ENCODE data around the gene GABRD. TPM values are rescaled to one million over a fixed set of nuclear protein-coding genes. Genes with fewer than 3 reads are reported as not detected.

The GABRD gene
- total RNA-seq, 3 donors from 2014 or later, result not detected

- DNase-seq (no peak), ATAC-seq (peak; percentile 42 to 63)
- H3K36me3 Mint-ChIP-seq (ENCODE audit: insufficient read depth), result no peaks in the 10 kb centered on the region
- H3K4me1 Mint-ChIP-seq (ENCODE audit: low read depth), result peaks cover 7% of the 10 kb centered on the region
- H3K27me3 Mint-ChIP-seq (ENCODE audit: low read depth), result peaks cover 75% of the 10 kb centered on the region
- no peak overlapping the region for H3K4me3 Mint-ChIP-seq
- H3K9me3 Mint-ChIP-seq, result no peaks in the 10 kb centered on the region
Measured at GRCh38 chr1:2019571-2020309, 595 bp downstream of the GABRD start.

DNA sequence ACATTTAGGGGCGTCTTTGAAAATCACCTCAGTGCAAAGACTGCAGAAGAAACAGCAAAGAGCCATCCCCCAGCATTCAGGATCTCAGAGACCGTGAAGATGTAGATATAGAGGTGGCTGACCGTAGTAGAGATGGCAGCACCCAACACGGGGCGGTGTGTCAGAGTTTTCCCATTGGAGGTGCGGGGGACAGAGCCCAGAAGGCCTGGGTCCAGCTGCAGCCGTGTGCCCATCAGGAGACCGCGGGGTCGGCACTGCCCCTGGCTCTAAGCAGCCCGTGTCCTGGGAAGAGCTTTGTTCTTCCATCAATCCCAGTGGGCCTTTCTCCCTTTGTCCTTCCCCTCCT lies 1.1 kb downstream of the GABRD start:
- no peak for ATAC-seq
- H3K27me3 Mint-ChIP-seq (ENCODE audit: low read depth), result peaks cover 69% of the 10 kb centered on the region
- H3K36me3 Mint-ChIP-seq (ENCODE audit: insufficient read depth), result no peaks in the 10 kb centered on the region
- no peaks in the 10 kb centered on the region for H3K9me3 Mint-ChIP-seq
- peaks cover 7% of the 10 kb centered on the region for H3K4me1 Mint-ChIP-seq (ENCODE audit: low read depth)
- DNase-seq, result no peak
- H3K4me3 Mint-ChIP-seq, result no peak overlapping the region

- no peak for DNase-seq
- no peak for ATAC-seq
- Mint-ChIP-seq H3K4me3 (no peak overlapping the region), H3K36me3 (ENCODE audit: insufficient read depth) (no peaks in the 10 kb centered on the region), H3K4me1 (ENCODE audit: low read depth) (peaks cover 11% of the 10 kb centered on the region), H3K9me3 (no peaks in the 10 kb centered on the region), H3K27me3 (ENCODE audit: low read depth) (peaks cover 62% of the 10 kb centered on the region)
Measured at GRCh38 chr1:2021550-2021949, 2.4 kb downstream of the GABRD start.

- Mint-ChIP-seq H3K4me1 (ENCODE audit: low read depth) (peaks cover 11% of the 10 kb centered on the region), H3K36me3 (ENCODE audit: insufficient read depth) (no peaks in the 10 kb centered on the region), H3K4me3 (no peak overlapping the region), H3K9me3 (no peaks in the 10 kb centered on the region), H3K27me3 (ENCODE audit: low read depth) (peaks cover 57% of the 10 kb centered on the region)
- DNase-seq (no peak), ATAC-seq (no peak)
Measured at GRCh38 chr1:2022063-2022770, 3.1 kb downstream of the GABRD start.

DNA sequence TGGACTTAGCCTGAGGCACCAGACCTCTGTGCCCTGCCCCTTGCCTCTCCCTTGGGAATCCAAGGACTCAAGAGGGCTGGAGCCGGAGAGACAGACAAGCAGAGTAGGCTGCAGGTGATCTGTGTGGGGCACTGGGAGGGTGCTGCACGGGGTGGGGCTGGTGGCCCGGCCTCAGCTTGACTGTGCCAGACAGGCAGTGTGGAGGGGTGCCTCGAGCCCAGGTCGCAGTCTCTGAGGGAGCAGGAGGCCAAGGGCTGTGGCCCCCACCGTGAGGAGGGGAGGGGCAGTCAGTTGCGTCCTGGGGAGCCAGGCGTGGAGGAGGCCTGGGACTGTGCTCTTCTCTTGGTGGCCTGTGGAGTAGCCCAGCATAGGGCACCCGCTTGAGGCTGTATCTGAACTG lies 4.0 kb downstream of the GABRD start:
- no peaks in the 10 kb centered on the region for H3K36me3 Mint-ChIP-seq (ENCODE audit: insufficient read depth)
- no peak for ATAC-seq
- no peak for DNase-seq
- H3K4me1 Mint-ChIP-seq (ENCODE audit: low read depth), result peaks cover 8% of the 10 kb centered on the region
- H3K9me3 Mint-ChIP-seq, result no peaks in the 10 kb centered on the region
- no peak overlapping the region for H3K4me3 Mint-ChIP-seq
- peaks cover 48% of the 10 kb centered on the region for H3K27me3 Mint-ChIP-seq (ENCODE audit: low read depth)

GRCh38 chr1:2024451-2024850 lies 5.3 kb downstream of the GABRD start:
- Mint-ChIP-seq H3K4me3 (no peak overlapping the region), H3K4me1 (ENCODE audit: low read depth) (peaks cover 5% of the 10 kb centered on the region), H3K27me3 (ENCODE audit: low read depth) (peaks cover 43% of the 10 kb centered on the region), H3K36me3 (ENCODE audit: insufficient read depth) (no peaks in the 10 kb centered on the region), H3K9me3 (no peaks in the 10 kb centered on the region)
- ATAC-seq (no peak), DNase-seq (no peak)

GRCh38 chr1:2024887-2025286 lies 5.7 kb downstream of the GABRD start:
- ATAC-seq, result no peak
- no peak for DNase-seq
- H3K9me3 Mint-ChIP-seq, result no peaks in the 10 kb centered on the region
- H3K4me1 Mint-ChIP-seq (ENCODE audit: low read depth), result peaks cover 5% of the 10 kb centered on the region
- H3K27me3 Mint-ChIP-seq (ENCODE audit: low read depth), result peaks cover 41% of the 10 kb centered on the region
- H3K36me3 Mint-ChIP-seq (ENCODE audit: insufficient read depth), result no peaks in the 10 kb centered on the region
- no peak overlapping the region for H3K4me3 Mint-ChIP-seq

DNA sequence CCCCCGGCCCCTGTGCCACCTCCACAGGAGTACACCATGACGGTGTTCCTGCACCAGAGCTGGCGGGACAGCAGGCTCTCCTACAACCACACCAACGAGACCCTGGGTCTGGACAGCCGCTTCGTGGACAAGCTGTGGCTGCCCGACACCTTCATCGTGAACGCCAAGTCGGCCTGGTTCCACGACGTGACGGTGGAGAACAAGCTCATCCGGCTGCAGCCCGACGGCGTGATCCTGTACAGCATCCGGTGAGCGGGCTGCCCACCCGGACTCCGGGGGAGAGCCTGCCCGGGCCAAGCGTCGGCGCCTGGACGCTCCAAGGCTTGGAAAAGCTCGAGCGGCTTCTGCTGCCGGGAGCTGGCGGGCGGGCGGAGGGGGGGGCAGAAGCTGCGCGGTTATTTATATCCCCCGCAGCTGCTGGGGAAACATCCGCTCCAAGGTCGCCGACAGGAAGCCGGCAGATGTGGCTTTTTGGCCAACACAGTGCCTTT lies 6.4 kb downstream of the GABRD start:
- no peaks in the 10 kb centered on the region for H3K9me3 Mint-ChIP-seq
- ATAC-seq (peak in 1 of 2 donors; percentile 55), DNase-seq (no peak)
- H3K27me3 Mint-ChIP-seq (ENCODE audit: low read depth), result peaks cover 34% of the 10 kb centered on the region
- H3K36me3 Mint-ChIP-seq (ENCODE audit: insufficient read depth), result no peaks in the 10 kb centered on the region
- H3K4me3 Mint-ChIP-seq, result no peak overlapping the region
- H3K4me1 Mint-ChIP-seq (ENCODE audit: low read depth), result peaks cover 5% of the 10 kb centered on the region

GRCh38 chr1:2027961-2028583 lies 8.9 kb downstream of the GABRD start:
- Mint-ChIP-seq H3K4me1 (ENCODE audit: low read depth) (peaks cover 3% of the 10 kb centered on the region), H3K36me3 (ENCODE audit: insufficient read depth) (no peaks in the 10 kb centered on the region), H3K27me3 (ENCODE audit: low read depth) (peaks cover 11% of the 10 kb centered on the region), H3K9me3 (no peaks in the 10 kb centered on the region), H3K4me3 (no peak overlapping the region)
- no peak for DNase-seq
- no peak for ATAC-seq

DNA sequence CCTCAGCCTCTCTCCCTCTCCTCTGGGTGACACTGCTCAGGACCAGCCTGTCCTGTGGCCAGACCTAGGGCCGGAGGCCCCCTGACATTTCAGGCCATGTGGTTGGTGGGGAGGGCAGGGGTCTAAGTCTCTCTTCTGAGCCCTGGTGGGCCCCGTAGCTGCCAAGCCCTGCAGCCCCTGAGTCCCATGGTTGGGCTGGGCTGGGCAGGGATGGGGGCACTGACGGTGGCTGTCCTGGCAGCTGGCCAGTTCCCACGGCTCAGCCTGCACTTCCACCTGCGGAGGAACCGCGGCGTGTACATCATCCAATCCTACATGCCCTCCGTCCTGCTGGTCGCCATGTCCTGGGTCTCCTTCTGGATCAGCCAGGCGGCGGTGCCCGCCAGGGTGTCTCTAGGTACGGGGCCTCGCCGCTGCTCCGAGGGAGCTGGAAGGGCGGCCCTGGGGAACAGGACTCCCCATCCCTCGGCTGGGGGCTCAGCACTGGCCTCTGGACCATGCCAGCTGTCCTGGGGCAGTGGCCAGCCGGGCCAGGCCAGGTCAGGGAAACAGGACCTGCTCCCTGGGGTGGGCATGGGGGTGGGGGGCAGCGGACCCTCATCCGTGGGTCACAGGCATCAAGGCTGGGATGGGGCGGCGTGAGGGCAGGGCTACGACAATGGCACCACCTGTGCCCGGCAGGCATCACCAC lies 9.9 kb downstream of the GABRD start:
- DNase-seq (no peak), ATAC-seq (no peak)
- Mint-ChIP-seq H3K36me3 (ENCODE audit: insufficient read depth) (no peaks in the 10 kb centered on the region), H3K4me1 (ENCODE audit: low read depth) (peaks cover 3% of the 10 kb centered on the region), H3K9me3 (no peaks in the 10 kb centered on the region), H3K27me3 (ENCODE audit: low read depth) (peaks cover 3% of the 10 kb centered on the region), H3K4me3 (no peak overlapping the region)

DNA sequence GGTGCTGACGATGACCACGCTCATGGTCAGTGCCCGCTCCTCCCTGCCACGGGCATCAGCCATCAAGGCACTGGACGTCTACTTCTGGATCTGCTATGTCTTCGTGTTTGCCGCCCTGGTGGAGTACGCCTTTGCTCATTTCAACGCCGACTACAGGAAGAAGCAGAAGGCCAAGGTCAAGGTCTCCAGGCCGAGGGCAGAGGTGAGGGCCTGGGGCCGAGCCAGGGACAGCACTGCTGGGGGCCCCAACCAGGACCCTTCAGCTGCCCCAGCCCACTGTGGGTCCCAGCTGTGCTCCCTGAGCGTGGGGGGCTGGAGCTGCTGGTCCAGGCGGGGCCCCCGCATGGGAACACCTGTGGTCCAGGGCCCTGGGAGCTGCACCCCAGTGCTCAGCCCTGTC lies 10.4 kb downstream of the GABRD start:
- DNase-seq, result no peak

GRCh38 chr1:2030076-2030871 lies 11.1 kb downstream of the GABRD start:
- peaks cover 3% of the 10 kb centered on the region for H3K4me1 Mint-ChIP-seq (ENCODE audit: low read depth)
- DNase-seq (no peak), ATAC-seq (no peak)
- H3K27me3 Mint-ChIP-seq (ENCODE audit: low read depth), result peaks cover 3% of the 10 kb centered on the region
- H3K9me3 Mint-ChIP-seq, result no peaks in the 10 kb centered on the region
- no peaks in the 10 kb centered on the region for H3K36me3 Mint-ChIP-seq (ENCODE audit: insufficient read depth)
- no peak overlapping the region for H3K4me3 Mint-ChIP-seq

More for the DNA sequence above, 10.4 kb downstream of the GABRD start:
- Mint-ChIP-seq H3K9me3 (no peaks in the 10 kb centered on the region), H3K4me3 (no peak overlapping the region), H3K27me3 (ENCODE audit: low read depth) (peaks cover 3% of the 10 kb centered on the region), H3K36me3 (ENCODE audit: insufficient read depth) (no peaks in the 10 kb centered on the region), H3K4me1 (ENCODE audit: low read depth) (peaks cover 3% of the 10 kb centered on the region)
- ATAC-seq, result no peak

DNA sequence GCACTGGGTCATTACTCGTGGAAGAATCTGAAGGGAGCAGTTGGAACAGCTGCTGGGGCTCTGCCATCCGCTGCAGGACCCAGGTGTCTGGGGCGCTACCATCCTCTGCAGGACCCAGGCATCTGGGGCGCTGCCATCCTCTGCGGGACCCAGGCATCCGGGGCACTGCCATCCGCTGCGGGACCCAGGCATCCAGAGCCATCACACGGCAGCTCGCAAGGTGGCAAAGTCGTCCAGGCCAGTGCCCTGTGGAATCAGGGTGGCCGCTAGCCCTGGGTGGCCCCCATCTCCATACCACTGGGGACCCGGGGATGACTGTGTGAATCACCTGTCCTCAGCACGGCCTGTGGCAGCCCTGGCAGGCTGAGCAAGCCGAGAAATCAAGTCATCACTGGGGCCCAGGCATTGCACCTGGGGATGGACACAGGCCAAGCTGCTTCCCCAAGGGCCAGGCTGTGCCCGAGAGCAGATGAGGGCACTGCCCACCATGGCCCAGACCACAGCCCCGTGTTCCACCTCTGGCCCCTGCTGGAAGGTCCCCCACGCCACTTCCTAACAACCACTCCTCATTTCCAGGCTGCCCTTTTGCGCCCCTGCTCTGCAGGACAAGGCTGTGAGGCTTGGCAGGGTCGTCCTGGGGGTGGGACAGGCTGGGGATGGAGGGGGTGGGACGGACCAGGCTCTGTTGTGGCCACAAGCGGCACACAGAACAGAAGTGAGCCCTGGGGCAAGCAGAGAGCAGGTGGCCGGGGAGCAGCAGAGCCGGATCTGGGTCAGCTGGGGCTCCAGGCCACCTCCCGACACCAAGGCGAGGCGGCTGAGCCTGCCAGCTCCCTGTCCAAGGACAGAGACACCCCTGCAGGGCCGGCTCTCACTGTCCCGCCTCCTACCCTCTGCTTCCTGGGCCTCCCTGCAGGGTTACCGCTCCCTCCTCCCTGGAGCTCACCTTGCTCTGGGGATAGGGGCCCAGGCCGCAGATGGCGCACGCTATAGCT lies 12.7 kb downstream of the GABRD start:
- no peak overlapping the region for H3K4me3 Mint-ChIP-seq
- H3K9me3 Mint-ChIP-seq, result no peaks in the 10 kb centered on the region
- no peaks in the 10 kb centered on the region for H3K36me3 Mint-ChIP-seq (ENCODE audit: insufficient read depth)
- no peak for DNase-seq
- H3K4me1 Mint-ChIP-seq (ENCODE audit: low read depth), result no peaks in the 10 kb centered on the region
- peaks cover 3% of the 10 kb centered on the region for H3K27me3 Mint-ChIP-seq (ENCODE audit: low read depth)
- no peak for ATAC-seq

Data from activated T-cell treated with anti-CD3 and anti-CD28 coated beads, Interleukin-2, amount 50 U/mL, for 4 hours (primary cell).